OCI-LY7 (cell line): ENCODE measurements around the gene IL4I1.

ENCODE experiments used
- EZH2phosphoT487 ChIP-seq: fragments of 200-600 bp; sonication (generic); IDR thresholded peaks from 2 replicates; pipeline ENCODE4 v1.6.1; 2018; ENCODE audit warnings: low read depth, borderline replicate concordance, mild to moderate bottlenecking, mixed run types, antibody characterized with exemption, low read length, moderate library complexity, mixed read lengths
- TF ChIP-seq, protein P1 (sequence below): fragments of 200-600 bp; sonication (generic); conservative IDR thresholded peaks from 2 replicates; pipeline ENCODE4 v1.5.1; 2014; ENCODE audit warnings: mild to moderate bottlenecking, antibody characterized with exemption, low read length, moderate library complexity, mixed read lengths

DNA sequence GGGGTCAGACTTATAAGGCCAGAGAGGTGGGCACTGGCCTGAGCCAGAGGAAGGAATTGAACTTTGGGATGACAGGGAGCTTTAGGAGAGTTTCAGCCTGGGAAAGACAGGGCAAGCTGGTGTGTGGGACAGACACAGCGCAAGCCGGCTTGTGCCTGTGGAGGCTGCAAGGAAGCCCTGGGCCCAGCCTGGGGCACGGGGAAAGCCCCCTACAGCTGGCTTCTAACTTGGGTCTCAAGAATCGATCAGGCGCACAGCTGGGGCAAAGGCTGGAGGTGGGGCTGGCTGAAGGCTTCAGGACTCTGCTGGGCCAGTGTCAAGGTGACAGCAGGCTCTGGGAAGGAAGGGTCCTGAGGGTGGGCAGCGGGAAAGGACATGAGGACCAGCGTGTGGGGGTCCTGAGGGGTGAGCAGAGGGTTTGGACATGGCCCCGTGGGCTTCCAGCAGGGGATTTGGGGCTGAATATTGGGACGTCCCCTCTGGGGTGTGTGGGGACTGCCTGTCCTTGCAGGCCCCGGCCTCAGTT is 42.8 kb downstream of the IL4I1 start:
- TF ChIP-seq, protein P1, sequence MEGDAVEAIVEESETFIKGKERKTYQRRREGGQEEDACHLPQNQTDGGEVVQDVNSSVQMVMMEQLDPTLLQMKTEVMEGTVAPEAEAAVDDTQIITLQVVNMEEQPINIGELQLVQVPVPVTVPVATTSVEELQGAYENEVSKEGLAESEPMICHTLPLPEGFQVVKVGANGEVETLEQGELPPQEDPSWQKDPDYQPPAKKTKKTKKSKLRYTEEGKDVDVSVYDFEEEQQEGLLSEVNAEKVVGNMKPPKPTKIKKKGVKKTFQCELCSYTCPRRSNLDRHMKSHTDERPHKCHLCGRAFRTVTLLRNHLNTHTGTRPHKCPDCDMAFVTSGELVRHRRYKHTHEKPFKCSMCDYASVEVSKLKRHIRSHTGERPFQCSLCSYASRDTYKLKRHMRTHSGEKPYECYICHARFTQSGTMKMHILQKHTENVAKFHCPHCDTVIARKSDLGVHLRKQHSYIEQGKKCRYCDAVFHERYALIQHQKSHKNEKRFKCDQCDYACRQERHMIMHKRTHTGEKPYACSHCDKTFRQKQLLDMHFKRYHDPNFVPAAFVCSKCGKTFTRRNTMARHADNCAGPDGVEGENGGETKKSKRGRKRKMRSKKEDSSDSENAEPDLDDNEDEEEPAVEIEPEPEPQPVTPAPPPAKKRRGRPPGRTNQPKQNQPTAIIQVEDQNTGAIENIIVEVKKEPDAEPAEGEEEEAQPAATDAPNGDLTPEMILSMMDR: no peak
- no peak for TF ChIP-seq EZH2phosphoT487
